ENCODE measurements around the gene FIZ1.
A peak's percentile ranks its signal among the peaks of the same experiment; 100 is the strongest.

FIZ1 gene, protein sequence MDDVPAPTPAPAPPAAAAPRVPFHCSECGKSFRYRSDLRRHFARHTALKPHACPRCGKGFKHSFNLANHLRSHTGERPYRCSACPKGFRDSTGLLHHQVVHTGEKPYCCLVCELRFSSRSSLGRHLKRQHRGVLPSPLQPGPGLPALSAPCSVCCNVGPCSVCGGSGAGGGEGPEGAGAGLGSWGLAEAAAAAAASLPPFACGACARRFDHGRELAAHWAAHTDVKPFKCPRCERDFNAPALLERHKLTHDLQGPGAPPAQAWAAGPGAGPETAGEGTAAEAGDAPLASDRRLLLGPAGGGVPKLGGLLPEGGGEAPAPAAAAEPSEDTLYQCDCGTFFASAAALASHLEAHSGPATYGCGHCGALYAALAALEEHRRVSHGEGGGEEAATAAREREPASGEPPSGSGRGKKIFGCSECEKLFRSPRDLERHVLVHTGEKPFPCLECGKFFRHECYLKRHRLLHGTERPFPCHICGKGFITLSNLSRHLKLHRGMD

DNA sequence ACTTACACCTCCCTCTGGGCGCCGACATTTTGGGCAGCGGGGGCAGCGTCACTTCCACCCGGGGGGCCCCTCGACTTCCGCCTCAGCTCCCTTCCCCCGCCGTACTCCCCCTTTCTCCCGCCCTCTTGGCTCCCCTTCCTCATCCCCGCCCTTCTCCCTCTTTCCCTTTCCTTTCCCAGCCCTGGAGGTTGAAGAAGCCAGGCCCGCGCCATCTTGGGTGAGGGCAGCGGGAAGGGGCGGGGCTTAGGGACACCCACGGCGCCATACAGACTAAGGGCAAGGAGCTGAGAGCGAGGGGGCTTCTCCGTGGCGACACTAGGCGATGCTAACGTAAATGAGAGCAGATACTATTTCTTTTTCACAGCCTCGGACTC lies at the start of gene FIZ1:
FIZ1 (minus strand) TSS at position 50 of the 374 bp plus-strand sequence. CDS start 1,652 bp downstream, outside the sequence.
- Histone ChIP-seq H4K20me1 (ENCODE audit: insufficient read depth, low read length) (no peaks in the 10 kb centered on the region), H3K4me3 (ENCODE audit: low read length) (peak within 1 kb of the TSS; percentile 68), H3K9me2 (replicated peaks; ENCODE audit: insufficient read depth, low read length) (no peaks in the 10 kb centered on the region), H3K4me1 (ENCODE audit: low read length) (peaks cover 8% of the 10 kb centered on the region; the same call in 1 of the 2 replicates), H3K36me3 (replicated peaks; ENCODE audit: insufficient read depth, low read length) (no peaks in the 10 kb centered on the region), H2AFZ (ENCODE audit: low read length) (peak within 1 kb of the TSS; percentile 63), H3K27me3 (replicated peaks; ENCODE audit: insufficient read depth, low read length) (no peaks in the 10 kb centered on the region), H3K9ac (ENCODE audit: low read length) (peak within 1 kb of the TSS; percentile 89), H3F3A (ENCODE audit: insufficient read depth, low read length) (peaks cover 23% of the 10 kb centered on the region), H3K79me2 (ENCODE audit: low read length) (0 out of 2 replicates have a peak, but pooled peaks cover 7% of the 10 kb centered on the region), H3K9me3 (replicated peaks; ENCODE audit: insufficient read depth, low read length) (no peaks in the 10 kb centered on the region), H3K4me2 (ENCODE audit: low read depth, low read length) (peak within 1 kb of the TSS; percentile 88), H3K27ac (ENCODE audit: low read length) (peak within 1 kb of the TSS; percentile 80)
- TF ChIP-seq, protein P1, sequence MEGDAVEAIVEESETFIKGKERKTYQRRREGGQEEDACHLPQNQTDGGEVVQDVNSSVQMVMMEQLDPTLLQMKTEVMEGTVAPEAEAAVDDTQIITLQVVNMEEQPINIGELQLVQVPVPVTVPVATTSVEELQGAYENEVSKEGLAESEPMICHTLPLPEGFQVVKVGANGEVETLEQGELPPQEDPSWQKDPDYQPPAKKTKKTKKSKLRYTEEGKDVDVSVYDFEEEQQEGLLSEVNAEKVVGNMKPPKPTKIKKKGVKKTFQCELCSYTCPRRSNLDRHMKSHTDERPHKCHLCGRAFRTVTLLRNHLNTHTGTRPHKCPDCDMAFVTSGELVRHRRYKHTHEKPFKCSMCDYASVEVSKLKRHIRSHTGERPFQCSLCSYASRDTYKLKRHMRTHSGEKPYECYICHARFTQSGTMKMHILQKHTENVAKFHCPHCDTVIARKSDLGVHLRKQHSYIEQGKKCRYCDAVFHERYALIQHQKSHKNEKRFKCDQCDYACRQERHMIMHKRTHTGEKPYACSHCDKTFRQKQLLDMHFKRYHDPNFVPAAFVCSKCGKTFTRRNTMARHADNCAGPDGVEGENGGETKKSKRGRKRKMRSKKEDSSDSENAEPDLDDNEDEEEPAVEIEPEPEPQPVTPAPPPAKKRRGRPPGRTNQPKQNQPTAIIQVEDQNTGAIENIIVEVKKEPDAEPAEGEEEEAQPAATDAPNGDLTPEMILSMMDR (IDR thresholded peaks at IDR 0.05; ENCODE audit: low read length), result no peak
- TF ChIP-seq EZH2phosphoT487 (IDR thresholded peaks at IDR 0.05; ENCODE audit: low read length) (no peak), EZH2 (optimal IDR thresholded peaks at IDR 0.05; ENCODE audit: low read depth, low read length) (no peak)
- peak; percentile 93 for DNase-seq

DNA sequence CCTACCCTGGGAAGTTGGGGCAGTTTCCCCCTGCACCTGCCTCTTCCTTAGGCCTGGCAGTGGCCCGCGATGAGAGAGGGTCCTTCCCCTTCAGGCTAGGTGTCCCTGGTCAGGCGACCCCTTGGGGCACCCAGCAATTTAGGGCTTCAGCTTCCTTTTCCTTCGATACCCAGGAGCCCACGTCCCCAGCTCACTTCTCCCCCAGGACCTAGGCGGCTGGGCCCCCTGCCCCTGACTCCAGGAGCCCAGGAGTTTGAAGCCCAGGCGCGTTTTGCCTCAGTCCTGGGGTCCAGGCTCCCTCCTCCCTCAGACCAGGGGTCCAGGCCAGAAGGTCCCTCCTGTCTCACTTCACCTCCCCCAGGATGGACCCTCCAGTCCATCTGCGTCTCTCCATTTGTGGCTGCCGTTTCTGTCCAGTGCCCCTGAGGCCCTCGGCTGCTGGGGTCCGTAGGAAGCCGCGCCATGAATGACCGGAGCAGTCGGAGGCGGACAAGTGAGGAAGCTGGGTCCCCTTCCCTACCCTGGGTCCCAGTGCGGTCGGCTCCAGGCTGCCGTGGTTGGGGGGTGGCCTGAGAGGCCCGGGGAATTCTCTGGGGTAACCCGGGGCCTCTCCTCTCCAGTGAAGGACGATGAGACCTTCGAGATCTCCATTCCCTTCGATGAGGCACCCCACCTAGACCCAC lies 49.4 kb upstream of the FIZ1 start:
- peak overlapping the region; percentile 49; the same call in 1 of the 2 replicates for H3K4me2 ChIP-seq (ENCODE audit: low read depth, low read length)
- no peaks in the 10 kb centered on the region for H3K9me2 ChIP-seq (replicated peaks; ENCODE audit: insufficient read depth, low read length)
- H3K27ac ChIP-seq (ENCODE audit: low read length), result no peak overlapping the region
- H3K36me3 ChIP-seq (replicated peaks; ENCODE audit: insufficient read depth, low read length), result no peaks in the 10 kb centered on the region
- no peak for DNase-seq
- peaks cover 10% of the 10 kb centered on the region; the same call in 1 of the 2 replicates for H3K4me1 ChIP-seq (ENCODE audit: low read length)
- H4K20me1 ChIP-seq (ENCODE audit: insufficient read depth, low read length), result no peaks in the 10 kb centered on the region
- H3F3A ChIP-seq (ENCODE audit: insufficient read depth, low read length), result peaks cover 10% of the 10 kb centered on the region
- H2AFZ ChIP-seq (ENCODE audit: low read length), result no peak overlapping the region
- TF ChIP-seq EZH2phosphoT487 (IDR thresholded peaks at IDR 0.05; ENCODE audit: low read length) (no peak), EZH2 (optimal IDR thresholded peaks at IDR 0.05; ENCODE audit: low read depth, low read length) (no peak)
- TF ChIP-seq, protein P1 (IDR thresholded peaks at IDR 0.05; ENCODE audit: low read length), result no peak
- H3K9ac ChIP-seq (ENCODE audit: low read length), result peak overlapping the region; percentile 64; the same call in 1 of the 2 replicates
- H3K79me2 ChIP-seq (ENCODE audit: low read length), result peaks cover 20% of the 10 kb centered on the region
- H3K4me3 ChIP-seq (ENCODE audit: low read length), result peak overlapping the region; percentile 61
- no peaks in the 10 kb centered on the region for H3K9me3 ChIP-seq (replicated peaks; ENCODE audit: insufficient read depth, low read length)
- H3K27me3 ChIP-seq (replicated peaks; ENCODE audit: insufficient read depth, low read length), result no peaks in the 10 kb centered on the region

DNA sequence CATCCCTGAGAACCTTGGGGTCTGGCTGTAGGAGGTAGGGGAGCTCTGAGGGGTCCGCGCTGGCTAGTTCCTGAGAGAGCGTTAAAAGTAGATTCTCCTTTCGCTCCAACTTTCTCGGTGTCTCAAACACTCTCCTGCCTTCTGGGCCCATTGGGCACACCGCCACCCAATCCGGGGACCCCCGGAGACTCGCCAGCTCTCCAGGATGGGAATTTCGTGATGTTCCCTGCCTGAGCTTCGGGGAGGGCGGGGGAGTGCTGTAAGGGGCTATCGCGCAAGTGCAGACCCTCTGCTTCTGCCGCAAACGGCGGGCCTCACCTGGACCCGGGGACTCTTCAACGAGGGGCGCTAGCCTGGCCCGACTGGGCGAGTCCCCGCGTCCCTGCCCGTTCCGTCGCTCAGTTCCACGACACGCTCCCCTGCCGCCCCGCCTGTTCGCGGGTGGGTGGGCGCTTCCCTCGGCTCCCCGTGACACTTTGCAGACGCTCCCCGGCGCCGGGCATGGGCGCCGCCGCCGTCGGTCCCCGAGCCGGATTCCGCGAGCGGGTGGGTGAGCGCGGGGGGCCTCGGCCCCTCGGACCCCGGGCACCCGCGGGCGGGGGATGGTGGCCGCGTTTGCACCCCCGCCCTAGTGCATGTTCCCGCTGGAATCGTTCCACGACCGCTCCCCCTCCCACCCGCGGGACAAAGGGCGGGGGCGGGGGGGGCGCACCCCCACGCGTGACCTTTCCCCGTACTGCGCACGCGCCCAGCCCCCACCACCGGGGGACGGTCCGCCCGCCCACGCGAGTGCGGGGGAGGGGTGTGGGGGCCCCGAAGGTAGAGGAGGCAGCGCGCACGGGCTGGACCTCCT lies 48.6 kb upstream of the FIZ1 start, which contains the start of gene CCDC106:
CCDC106 (plus strand) TSS at position 481 of the 853 bp plus-strand sequence. CDS start 835 bp downstream, outside the sequence.
- peaks cover 13% of the 10 kb centered on the region; the same call in 1 of the 2 replicates for H3K4me1 ChIP-seq (ENCODE audit: low read length)
- peaks cover 10% of the 10 kb centered on the region for H3F3A ChIP-seq (ENCODE audit: insufficient read depth, low read length)
- peak within 1 kb of the TSS; percentile 61 for H3K4me3 ChIP-seq (ENCODE audit: low read length)
- H3K27ac ChIP-seq (ENCODE audit: low read length), result no peak within 1 kb of the TSS
- TF ChIP-seq EZH2 (optimal IDR thresholded peaks at IDR 0.05; ENCODE audit: low read depth, low read length) (no peak), EZH2phosphoT487 (IDR thresholded peaks at IDR 0.05; ENCODE audit: low read length) (no peak)
- TF ChIP-seq, protein P1 (IDR thresholded peaks at IDR 0.05; ENCODE audit: low read length), result no peak
- H3K9me2 ChIP-seq (replicated peaks; ENCODE audit: insufficient read depth, low read length), result no peaks in the 10 kb centered on the region
- H3K9ac ChIP-seq (ENCODE audit: low read length), result peak within 1 kb of the TSS; percentile 64; the same call in 1 of the 2 replicates
- H4K20me1 ChIP-seq (ENCODE audit: insufficient read depth, low read length), result no peaks in the 10 kb centered on the region
- H3K36me3 ChIP-seq (replicated peaks; ENCODE audit: insufficient read depth, low read length), result no peaks in the 10 kb centered on the region
- H3K9me3 ChIP-seq (replicated peaks; ENCODE audit: insufficient read depth, low read length), result no peaks in the 10 kb centered on the region
- DNase-seq, result peak; percentile 30
- peaks cover 21% of the 10 kb centered on the region for H3K79me2 ChIP-seq (ENCODE audit: low read length)
- no peaks in the 10 kb centered on the region for H3K27me3 ChIP-seq (replicated peaks; ENCODE audit: insufficient read depth, low read length)
- peak within 1 kb of the TSS; percentile 38 for H2AFZ ChIP-seq (ENCODE audit: low read length)
- H3K4me2 ChIP-seq (ENCODE audit: low read depth, low read length), result peak within 1 kb of the TSS; percentile 49
